GM19240 (cell line): ENCODE data around the gene BAHCC1.

Experiments used
- DNase-seq: peaks from one replicate; pipeline ENCODE4 v3.0.0; 2011; ENCODE audit warnings: low spot score; ENCODE audit not compliant: insufficient read length

Gene BAHCC1

DNA sequence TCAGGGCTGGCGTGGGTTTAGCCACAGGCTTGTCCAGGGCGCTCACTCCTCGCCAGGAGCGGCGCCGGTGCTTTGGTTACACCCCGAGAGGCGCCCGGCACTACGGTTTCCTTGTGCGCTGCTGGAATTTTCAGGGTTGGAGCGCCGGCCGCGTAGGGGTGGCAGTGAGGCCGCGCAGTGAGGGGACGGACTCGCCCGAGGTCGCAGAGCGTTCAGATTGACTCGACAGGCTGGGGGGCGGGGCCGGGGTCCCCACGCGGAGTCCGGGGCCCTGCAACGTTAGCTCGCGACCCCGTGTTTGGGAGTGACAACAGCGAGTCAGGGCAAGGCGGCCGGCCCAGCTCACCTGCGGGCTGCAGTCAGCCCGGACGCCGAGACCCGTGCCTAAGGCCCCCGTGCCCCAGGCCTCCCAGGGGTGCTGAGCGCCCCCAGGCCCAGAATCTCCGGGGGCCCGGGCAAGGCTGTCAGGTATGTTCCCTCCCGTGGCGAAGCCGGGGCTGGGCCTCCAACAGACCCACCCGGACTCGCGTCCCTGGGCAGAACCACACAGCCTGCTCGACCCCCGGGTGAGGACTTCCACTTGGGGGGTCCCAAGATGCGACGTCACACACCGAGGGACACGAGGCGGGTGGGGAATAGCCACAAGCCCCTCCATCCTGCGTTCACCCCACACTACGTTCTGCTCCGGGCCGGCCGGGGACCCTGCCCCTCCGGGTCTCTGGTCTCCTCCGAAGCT lies 118.7 kb downstream of the BAHCC1 start:
- DNase-seq = no peak

DNA sequence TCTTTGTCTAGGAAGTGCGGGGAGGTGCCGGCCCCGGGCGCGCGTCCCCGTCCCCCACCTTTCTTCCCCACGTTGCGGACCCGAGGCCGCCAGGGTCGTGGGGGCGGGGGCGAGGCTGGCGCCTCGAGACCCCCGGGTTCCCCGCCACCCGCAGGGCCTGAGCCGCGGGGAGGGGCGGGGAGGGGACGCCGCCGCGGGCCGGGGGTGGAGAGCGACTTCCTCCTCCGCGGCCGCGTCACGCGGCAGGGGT lies 119.2 kb downstream of the BAHCC1 start:
- DNase-seq = no peak

DNA sequence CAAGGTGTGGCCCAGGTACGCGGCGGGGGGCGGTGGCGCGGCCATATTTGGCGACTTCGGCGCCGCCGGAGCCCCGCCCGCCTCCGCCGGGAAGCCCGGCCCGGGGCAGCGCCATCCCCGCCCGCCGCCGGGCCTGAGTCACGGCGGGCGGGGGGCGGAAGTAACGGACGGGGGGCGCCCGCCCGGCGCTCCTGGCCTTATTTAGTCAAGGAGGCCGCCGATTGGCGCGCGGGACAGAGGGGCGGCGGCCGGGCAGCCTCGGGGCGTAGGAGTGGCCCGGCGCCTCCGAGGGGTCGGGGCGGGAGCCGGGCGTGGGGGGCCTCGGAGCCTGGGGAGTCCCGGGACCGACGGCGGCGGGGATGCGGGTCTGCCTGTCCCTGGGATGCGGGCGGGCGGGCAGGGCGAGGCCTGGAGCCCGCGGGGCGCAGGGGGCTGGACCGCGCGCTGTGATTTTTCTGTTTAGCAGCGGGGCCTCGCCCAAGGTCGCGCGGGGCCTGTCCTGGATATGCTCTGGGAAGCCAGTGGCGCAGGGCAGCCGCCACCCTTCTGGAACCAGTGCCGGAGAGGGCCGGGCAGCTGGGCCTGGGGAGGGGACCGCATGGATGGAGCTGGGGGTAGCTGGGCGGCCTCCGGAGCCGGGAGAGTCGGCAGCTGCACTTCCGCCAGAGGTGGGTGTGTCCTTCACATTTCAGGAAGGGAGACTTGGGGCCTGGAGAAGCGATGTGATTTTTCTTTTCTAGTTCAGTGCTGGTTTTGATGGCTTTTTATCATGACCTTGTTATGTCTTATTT lies 119.7 kb downstream of the BAHCC1 start:
- no peak for DNase-seq

DNA sequence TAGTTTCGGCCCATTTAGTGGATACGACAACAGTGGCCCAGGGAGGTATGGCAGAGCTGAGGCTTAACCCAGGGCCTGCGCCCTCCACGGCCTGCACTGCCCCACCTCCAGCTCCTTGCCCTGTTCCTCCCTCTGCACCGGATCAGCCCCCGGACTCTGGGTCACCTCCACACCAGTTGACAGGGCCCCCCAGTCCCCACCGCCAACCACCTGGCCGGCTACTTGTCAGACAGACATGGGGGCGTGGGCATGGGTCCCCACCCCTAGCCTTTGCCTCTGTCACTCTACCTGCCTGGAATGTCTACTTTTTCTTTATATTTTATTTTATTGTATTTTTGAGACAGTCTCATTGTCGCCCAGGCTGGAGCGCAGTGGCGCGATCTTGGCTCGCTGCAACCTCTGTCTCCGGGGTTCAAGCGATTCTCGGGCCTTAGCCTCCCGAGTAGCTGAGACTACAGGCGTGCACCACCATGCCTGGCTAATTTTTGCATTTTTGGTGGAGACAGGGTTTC lies 120.3 kb downstream of the BAHCC1 start:
- no peak for DNase-seq
